Fibroblast of villous mesenchyme (primary cell): ENCODE data around the gene PKP3. TPM values are rescaled to one million over a fixed set of nuclear protein-coding genes. Genes with fewer than 3 reads are reported as not detected.
A peak's percentile ranks its signal among the peaks of the same experiment; 100 is the strongest.

Source experiments
- DNase-seq: peaks from one replicate; pipeline ENCODE4 v3.0.0-alpha.2; 2010; ENCODE audit warnings: low read depth
- H3K4me3 ChIP-seq: 2 replicates; pipeline ENCODE4 v1.5.1; 2011; ENCODE audit warnings: low read depth, mild to moderate bottlenecking, low read length
- total RNA-seq: library from RNA; depleted of rRNA; stranded (reverse); fragments of >200 nt; gene quantifications from 2 replicates; pipeline ENCODE4 v1.2.3, GENCODE V29; 2012
- TF ChIP-seq, protein P1 (sequence below): IDR thresholded peaks from 2 replicates; pipeline ENCODE4 v1.5.1; 2012; ENCODE audit warnings: low read depth, mild to moderate bottlenecking, low read length; ENCODE audit not compliant: insufficient read depth

The PKP3 gene
- total RNA-seq, 1 donor: 2.2 TPM

DNA sequence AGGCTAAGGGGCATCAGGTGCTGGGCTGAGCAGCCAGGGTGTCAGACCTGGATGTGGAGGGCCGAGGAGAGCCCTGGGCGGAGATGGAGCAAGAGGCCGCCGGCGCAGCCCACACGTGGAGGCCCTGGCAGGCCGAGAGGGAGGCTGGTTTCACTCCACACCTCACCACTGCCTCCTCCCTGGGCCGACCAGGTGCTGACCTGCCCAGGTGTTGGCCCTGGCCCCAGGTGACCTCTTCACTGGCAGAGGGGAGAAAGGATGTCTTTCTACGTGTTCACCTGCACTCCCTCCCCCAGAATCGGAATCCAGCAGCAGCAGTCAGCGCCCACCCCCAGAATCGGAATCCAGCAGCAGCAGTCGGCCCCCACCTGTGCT lies 47.0 kb downstream of the PKP3 start:
- no peak for DNase-seq
- no peak overlapping the region for H3K4me3 ChIP-seq
- TF ChIP-seq, protein P1, sequence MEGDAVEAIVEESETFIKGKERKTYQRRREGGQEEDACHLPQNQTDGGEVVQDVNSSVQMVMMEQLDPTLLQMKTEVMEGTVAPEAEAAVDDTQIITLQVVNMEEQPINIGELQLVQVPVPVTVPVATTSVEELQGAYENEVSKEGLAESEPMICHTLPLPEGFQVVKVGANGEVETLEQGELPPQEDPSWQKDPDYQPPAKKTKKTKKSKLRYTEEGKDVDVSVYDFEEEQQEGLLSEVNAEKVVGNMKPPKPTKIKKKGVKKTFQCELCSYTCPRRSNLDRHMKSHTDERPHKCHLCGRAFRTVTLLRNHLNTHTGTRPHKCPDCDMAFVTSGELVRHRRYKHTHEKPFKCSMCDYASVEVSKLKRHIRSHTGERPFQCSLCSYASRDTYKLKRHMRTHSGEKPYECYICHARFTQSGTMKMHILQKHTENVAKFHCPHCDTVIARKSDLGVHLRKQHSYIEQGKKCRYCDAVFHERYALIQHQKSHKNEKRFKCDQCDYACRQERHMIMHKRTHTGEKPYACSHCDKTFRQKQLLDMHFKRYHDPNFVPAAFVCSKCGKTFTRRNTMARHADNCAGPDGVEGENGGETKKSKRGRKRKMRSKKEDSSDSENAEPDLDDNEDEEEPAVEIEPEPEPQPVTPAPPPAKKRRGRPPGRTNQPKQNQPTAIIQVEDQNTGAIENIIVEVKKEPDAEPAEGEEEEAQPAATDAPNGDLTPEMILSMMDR: no peak

DNA sequence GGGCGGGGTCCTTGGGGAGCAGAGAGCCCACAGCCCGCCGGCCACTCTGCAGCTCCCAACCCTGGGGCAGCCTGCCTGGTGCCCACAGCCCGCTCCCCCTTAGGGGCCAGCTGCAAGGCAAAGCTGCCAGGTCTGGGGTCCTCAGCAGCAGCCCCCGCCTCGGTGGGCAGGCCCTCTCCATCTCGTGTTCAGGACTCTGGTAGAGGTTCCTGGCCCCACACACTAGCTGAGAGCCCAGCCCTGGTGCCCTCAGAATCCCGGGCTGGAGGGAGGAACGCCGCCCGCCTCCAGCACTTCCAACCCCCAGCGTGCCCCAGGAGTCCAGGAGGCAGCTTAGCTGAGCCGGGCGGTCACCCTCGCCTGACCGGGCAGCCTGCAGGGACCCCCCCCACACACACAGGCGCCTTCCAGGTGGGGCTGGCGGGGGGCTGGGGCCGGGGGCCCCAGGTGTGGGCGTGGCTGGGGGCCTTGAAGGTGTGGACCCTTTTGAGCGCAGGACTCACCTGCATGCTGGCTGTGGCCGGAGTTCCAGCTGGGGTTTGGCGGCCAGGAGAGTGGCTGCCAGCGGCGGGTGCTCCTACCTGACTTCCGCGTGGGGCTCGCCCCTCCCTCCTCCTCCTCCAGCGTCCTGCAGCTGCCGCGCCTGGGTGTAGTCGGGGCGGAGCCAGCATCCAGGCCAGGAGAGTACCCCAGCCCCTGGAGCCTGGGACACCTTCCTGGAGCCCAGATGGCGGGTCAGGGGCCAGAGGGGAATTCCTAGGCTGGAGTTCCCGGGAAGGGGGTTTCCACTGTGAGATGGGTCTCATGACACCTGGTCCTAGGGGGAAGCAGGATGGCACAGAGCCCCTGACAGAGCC lies 47.6 kb downstream of the PKP3 start, which contains the start of gene ANO9:
Gene ANO9 (minus strand): TSS at position 594 of the 857 bp plus-strand sequence. CDS start 85 bp downstream, at position 509.
- TF ChIP-seq, protein P1: no peak
- no peak within 1 kb of the TSS for H3K4me3 ChIP-seq
- no peak for DNase-seq

DNA sequence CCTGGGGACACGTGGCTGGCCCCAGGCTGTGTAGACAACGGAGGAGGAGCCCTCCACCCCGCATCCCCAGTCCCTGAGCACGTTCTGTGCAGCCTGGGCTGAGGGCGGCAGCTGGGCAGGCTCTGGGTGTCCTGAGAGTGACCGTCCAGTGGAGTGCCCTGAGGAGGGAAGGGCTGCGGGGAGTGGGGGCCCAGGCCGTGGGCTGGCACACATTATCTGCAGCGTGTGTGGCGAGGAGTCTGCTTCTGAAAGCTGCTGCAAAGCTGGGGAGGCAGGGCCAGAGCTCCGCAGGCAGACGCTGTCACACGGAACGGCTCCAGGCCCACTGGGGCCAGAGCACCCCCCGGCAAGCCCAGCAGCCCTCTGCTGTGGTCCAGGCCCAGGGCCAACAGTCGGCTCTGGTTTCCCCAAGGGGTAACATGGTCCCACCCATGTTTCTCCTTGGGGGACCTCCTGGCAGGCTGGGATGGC lies 48.6 kb downstream of the PKP3 start:
- no peak overlapping the region for H3K4me3 ChIP-seq
- DNase-seq: no peak
- TF ChIP-seq, protein P1: no peak

DNA sequence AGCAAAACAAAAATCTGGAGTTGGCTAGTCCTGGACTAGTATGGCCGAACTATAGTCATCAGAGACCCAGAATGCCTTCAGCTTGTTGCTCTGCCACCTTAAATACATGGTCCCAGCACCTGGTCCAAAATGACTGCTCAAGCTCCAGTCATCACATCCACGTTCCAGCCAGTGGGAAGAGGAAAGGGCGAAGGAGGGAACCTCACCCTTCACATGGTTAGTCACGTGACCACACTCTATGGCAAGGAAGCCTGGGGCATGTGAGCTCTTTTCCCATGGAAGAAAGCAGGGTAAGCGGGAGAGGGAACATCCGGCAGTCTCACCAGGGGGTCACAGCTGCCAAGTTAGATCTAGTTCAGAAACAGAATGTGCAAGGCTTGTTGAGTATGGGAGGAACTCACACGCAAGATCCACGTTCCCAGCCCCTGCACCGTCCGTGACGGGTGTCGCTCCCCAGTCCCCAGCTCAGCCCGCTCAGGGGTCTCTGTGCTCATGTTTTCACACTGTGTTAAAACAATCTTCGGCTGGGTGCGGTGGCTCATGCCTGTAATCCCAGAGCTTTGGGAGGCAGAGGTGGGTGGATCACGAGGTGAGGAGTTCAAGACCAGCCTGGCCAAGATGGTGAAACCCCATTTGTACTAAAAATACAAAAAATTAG lies 49.7 kb downstream of the PKP3 start:
- TF ChIP-seq, protein P1: no peak
- DNase-seq: peak; percentile 19
- no peak overlapping the region for H3K4me3 ChIP-seq

DNA sequence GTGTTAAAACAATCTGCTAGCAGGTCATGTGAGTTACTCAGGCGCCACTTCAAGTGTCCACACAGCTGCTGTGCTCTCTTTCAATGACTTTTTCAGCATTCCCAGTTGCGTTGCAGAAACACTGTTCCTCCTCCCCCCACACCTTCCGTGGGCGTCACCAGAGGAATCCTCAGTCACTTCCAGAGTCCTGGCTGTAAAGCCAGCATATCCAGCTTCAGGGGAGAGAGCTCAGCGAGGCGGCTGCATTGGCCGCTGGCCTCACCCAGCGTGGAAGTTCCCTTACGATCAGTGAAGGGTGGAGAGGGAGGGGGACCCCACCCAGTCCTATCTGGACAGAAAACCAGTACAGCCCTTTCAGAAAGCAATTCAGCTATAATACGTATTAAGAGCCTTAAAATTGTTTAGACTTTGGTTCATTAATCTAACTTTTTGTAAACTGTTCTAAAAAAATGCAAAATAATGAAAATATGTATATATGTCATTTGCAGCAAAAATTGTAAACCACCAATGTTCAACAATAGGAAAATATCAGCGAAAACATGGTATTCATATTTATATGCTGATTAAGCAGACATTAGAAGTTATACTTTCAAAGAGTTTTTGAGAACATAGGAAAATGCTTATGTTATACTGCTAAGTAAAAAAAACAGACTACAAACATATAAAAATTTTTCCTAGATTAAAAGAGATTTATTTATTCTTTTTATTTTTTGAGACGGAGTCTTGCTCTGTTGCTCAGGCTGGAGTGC lies 50.6 kb downstream of the PKP3 start:
- H3K4me3 ChIP-seq: no peak overlapping the region
- peak; percentile 41 for DNase-seq

More for the DNA sequence above, 50.6 kb downstream of the PKP3 start:
- TF ChIP-seq, protein P1: no peak
